ENCODE results near the gene TPSG1. TPM values are rescaled to one million over a fixed set of nuclear protein-coding genes. Genes with fewer than 3 reads are reported as not detected.

TPSG1 gene
- total RNA-seq, 1 experiment from 2014 or later, result not detected

DNA sequence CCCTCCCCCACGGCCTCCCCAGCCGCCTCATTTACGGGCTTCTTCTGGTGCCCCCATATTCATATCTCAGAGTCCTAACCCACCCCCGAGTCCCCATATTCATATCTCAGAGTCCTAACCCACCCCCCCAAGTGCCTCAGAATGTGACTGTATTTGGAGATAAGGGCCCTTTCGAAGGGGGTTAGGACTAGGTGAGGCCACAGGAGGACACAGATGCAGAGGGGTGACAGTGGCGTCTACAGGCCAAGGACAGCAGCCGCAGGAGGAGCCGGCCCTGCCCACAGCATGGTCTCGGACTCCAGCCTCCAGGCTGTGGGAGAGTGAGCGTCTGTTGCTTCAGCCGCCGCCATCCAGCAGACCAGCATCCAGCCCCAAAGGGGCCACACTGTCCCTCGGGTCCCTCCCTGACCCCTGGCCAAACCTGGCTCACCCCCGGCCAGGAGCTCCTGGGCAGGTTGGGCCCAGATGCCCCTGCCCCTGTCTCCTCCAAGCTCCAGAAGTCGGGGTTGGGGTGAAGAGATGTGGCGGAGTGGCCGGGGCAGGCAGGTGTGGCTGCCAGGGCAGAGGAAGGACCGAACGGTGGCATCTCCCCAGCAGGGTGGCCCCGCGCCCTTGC lies 46.7 kb downstream of the TPSG1 start:
- no peak overlapping the region for H2AFZ ChIP-seq (ENCODE audit: low read depth, low read length, poor library complexity, severe bottlenecking)
- no peaks in the 10 kb centered on the region for H3K27me3 ChIP-seq (ENCODE audit: insufficient read depth, low read length)

More for the DNA sequence above, 46.7 kb downstream of the TPSG1 start:
- RAD21 ChIA-PET (ENCODE audit: low non-redundant PET in 1 of 2, low total read pairs in 2 of 2, uncharacterized antibody in 2 of 2, unreplicated experiment in 2 of 2), result no interaction called here
- Histone ChIP-seq H3K36me3 (ENCODE audit: control insufficient read depth in 1 of 2, insufficient read depth in 2 of 2, low read length in 2 of 2) (no peaks in the 10 kb centered on the region), H3K4me1 (ENCODE audit: control insufficient read depth in 1 of 2, insufficient read depth in 2 of 2, low read length in 2 of 2) (peaks cover 40 to 54% of the 10 kb centered on the region in 2 experiments), H3K9me2 (ENCODE audit: insufficient read depth) (no peaks in the 10 kb centered on the region), H4K20me1 (ENCODE audit: insufficient read depth) (no peaks in the 10 kb centered on the region), H3K27ac (ENCODE audit: low read depth, low read length) (no peak overlapping the region), H3K4me2 (ENCODE audit: low read length) (no peak overlapping the region), H3K79me2 (ENCODE audit: insufficient read depth, low read length) (no peaks in the 10 kb centered on the region), H3K9me3 (ENCODE audit: control insufficient read depth in 1 of 2, insufficient read depth in 1 of 2, low read depth in 1 of 2, low read length in 2 of 2) (no peaks in the 10 kb centered on the region), H3K9ac (ENCODE audit: low read length) (no peak overlapping the region), H3K4me3 (replicated peaks in 1 of 2; ENCODE audit: low read depth in 1 of 2, low read length in 2 of 2) (no peak overlapping the region)
- DNase-seq (ENCODE audit: low read depth, low spot score), result no peak
- POLR2A ChIA-PET, result no interaction called here
- CTCF ChIA-PET, result no interaction called here
- no peak for ATAC-seq
- BruUV-seq (replicated peaks), result no TSS peak
- TF ChIP-seq CBX3 (IDR thresholded peaks at IDR 0.05; ENCODE audit: low read depth) (no peak), CTCF (IDR thresholded peaks at IDR 0.05 in 2 of 3, conservative IDR thresholded peaks at IDR 0.05 in 1 of 3; ENCODE audit: borderline replicate concordance in 1 of 3, insufficient read depth in 1 of 3, low read depth in 2 of 3, low read length in 2 of 3) (no peak), FOSL1 (IDR thresholded peaks at IDR 0.05; ENCODE audit: low read depth) (no peak), EZH2phosphoT487 (IDR thresholded peaks at IDR 0.05; ENCODE audit: borderline replicate concordance) (no peak), ZNF274 (IDR thresholded peaks at IDR 0.05; ENCODE audit: low read depth, low read length) (no peak), SIN3A (IDR thresholded peaks at IDR 0.05; ENCODE audit: low read depth) (no peak), POLR2A (IDR thresholded peaks at IDR 0.05; ENCODE audit: borderline replicate concordance, extremely low read depth, insufficient read depth, insufficient read length) (no peak), POLR2AphosphoS5 (IDR thresholded peaks at IDR 0.05; ENCODE audit: low read depth, low read length) (no peak), REST (IDR thresholded peaks at IDR 0.05; ENCODE audit: low read depth) (no peak), TCF7L2 (IDR thresholded peaks at IDR 0.05; ENCODE audit: borderline replicate concordance, extremely low read depth, insufficient read depth, insufficient read length) (no peak), MAX (IDR thresholded peaks at IDR 0.05) (no peak), SP1 (IDR thresholded peaks at IDR 0.05; ENCODE audit: low read depth) (no peak), SRF (IDR thresholded peaks at IDR 0.05; ENCODE audit: low read depth) (no peak), ATF3 (IDR thresholded peaks at IDR 0.05) (no peak)
- intact Hi-C loops (cut with micrococcal nuclease), result no loop called here
